Measurements from ENCODE around the gene OTOP2.

DNA sequence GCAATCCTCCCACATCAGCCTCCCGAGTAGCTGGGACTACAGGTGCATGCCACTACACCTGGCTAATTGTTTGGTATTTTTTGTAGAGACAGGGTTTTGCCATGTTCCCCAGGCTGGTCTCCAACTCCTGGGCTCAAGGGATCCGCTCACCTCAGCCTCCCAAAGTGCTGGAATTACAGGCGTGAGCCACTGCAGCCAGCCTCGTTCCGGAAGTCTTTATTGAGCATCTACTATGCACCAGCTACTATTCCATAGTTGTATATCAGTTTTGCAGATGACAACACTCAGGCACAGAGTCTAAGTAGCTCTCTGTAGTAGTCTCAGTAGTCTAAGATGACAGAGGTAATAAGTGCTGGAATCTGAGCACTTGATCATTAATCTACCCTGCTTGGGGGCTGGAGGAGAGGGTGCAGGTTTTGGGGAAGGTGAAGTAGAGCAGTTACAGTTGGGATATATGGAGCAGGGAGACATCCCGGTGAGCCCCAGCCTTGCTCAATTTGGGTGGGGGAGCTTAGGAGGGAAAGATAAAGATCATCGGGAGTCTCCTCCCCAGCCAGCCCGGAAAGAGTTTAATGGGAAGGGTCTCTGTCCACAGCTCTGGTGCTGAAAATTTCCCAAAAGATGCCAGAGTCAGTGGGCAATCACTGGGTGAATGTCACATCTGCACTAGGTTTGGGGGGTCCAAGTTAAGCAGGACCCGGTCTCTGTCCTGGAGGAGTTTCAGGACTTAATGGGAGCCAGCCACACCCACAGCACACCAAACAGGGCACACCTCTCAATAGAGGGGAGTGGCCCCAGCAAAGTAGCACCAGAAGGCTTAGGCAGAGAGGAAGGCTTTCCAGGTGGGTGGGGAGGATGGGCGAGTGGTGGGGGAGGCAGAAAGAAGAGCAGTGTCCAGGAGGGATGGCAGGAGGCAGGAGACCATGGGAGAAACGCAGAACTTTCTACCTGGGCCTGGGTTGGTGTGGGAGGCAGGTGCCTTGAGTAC is 13.3 kb downstream of the OTOP2 start:
- no peak for TF ChIP-seq POLR2AphosphoS5 (IDR thresholded peaks at IDR 0.05)
- no peak for TF ChIP-seq CTCF (IDR thresholded peaks at IDR 0.05)
- TF ChIP-seq EP300 (IDR thresholded peaks at IDR 0.05): no peak
